Activated T-cell treated with anti-CD3 and anti-CD28 coated beads, Interleukin-2, amount 50 U/mL, for 24 hours (primary cell): Measurements from ENCODE around the gene FMNL2.
A peak's percentile ranks its signal among the peaks of the same experiment; 100 is the strongest.

Source experiments
- DNase-seq: peaks from one replicate; pipeline ENCODE4 v3.0.0-alpha.2; 2020
- H3K27ac Mint-ChIP-seq: 2 replicates; pipeline ENCODE4 v1.8.0; 2020; ENCODE audit warnings: mild to moderate bottlenecking, mixed read lengths
- H3K27me3 Mint-ChIP-seq: 2 replicates; pipeline ENCODE4 v1.8.0; 2020; ENCODE audit warnings: mixed read lengths
- H3K36me3 Mint-ChIP-seq: 2 replicates; pipeline ENCODE4 v1.8.0; 2020; ENCODE audit warnings: low read depth, mixed read lengths
- H3K4me1 Mint-ChIP-seq: 2 replicates; pipeline ENCODE4 v1.8.0; 2020; ENCODE audit warnings: low read depth, mixed read lengths
- H3K4me3 Mint-ChIP-seq: 2 replicates; pipeline ENCODE4 v1.8.0; 2020; ENCODE audit warnings: mild to moderate bottlenecking, moderate library complexity, mixed read lengths
- H3K9me3 Mint-ChIP-seq: 2 replicates; pipeline ENCODE4 v1.8.0; 2020; ENCODE audit warnings: mixed read lengths

FMNL2 gene

GRCh38 chr2:152635635-152636298, 300.8 kb downstream of the FMNL2 start:
- Mint-ChIP-seq H3K4me1 (peaks cover 4% of the 10 kb centered on the region), H3K27me3 (peaks cover 9% of the 10 kb centered on the region), H3K36me3 (no peaks in the 10 kb centered on the region), H3K4me3 (no peak overlapping the region), H3K9me3 (no peaks in the 10 kb centered on the region), H3K27ac (no peak overlapping the region)
- DNase-seq: peak; percentile 71

DNA sequence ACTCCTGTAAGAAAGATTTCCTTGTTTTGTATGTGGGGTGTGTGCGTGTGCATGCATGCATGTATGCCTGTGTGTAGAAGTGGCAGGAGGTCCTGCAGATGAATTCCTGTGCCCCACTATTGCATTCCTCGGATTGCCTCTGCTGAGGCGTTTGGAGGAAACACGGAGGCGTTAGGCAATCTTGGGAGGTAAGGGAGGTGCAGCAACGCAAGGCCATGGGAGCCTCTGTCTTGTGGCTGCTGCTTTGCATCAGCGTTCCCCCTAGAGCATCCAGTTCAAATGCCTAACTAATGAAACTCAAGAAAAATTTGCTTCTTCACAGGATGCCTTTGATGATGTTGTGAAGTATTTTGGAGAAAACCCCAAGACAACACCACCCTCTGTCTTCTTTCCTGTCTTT, 302.3 kb downstream of the FMNL2 start:
- no peak for DNase-seq
- peaks cover 7% of the 10 kb centered on the region for H3K27me3 Mint-ChIP-seq
- H3K9me3 Mint-ChIP-seq: no peaks in the 10 kb centered on the region
- H3K27ac Mint-ChIP-seq: no peak overlapping the region
- H3K4me1 Mint-ChIP-seq: peaks cover 4% of the 10 kb centered on the region
- no peaks in the 10 kb centered on the region for H3K36me3 Mint-ChIP-seq
- H3K4me3 Mint-ChIP-seq: no peak overlapping the region

DNA sequence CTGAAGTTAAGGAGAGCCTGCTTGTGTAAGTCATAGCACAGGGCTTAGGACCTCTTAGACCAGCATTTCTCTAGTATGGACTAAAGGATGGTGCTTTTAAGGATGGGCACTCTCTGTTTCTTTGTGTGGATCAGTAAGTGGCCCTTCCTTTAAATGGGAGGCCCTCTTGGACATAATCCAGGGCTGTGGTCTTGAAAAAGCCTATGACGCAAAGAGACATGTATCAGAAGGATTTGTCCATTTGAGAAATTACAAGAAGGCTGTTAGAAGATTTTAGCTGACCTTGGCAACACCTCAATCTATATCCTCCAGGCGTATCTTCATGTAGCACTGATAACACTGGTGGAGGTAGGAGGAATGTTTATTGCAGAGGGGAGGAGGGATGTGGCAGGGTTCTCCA, 303.1 kb downstream of the FMNL2 start:
- H3K9me3 Mint-ChIP-seq: no peaks in the 10 kb centered on the region
- H3K4me3 Mint-ChIP-seq: no peak overlapping the region
- no peak overlapping the region for H3K27ac Mint-ChIP-seq
- H3K4me1 Mint-ChIP-seq: peaks cover 4% of the 10 kb centered on the region
- peaks cover 2% of the 10 kb centered on the region for H3K27me3 Mint-ChIP-seq
- H3K36me3 Mint-ChIP-seq: no peaks in the 10 kb centered on the region
- DNase-seq: no peak

GRCh38 chr2:152638590-152638989, 303.6 kb downstream of the FMNL2 start:
- H3K9me3 Mint-ChIP-seq: no peaks in the 10 kb centered on the region
- no peak overlapping the region for H3K27ac Mint-ChIP-seq
- H3K27me3 Mint-ChIP-seq: peaks cover 2% of the 10 kb centered on the region
- H3K36me3 Mint-ChIP-seq: no peaks in the 10 kb centered on the region
- H3K4me3 Mint-ChIP-seq: no peak overlapping the region
- peaks cover 4% of the 10 kb centered on the region for H3K4me1 Mint-ChIP-seq
- DNase-seq: no peak

GRCh38 chr2:152644189-152644873, 309.4 kb downstream of the FMNL2 start:
- H3K4me1 Mint-ChIP-seq: no peaks in the 10 kb centered on the region
- no peak overlapping the region for H3K4me3 Mint-ChIP-seq
- H3K27ac Mint-ChIP-seq: peak overlapping the region; percentile 4
- DNase-seq: no peak
- no peaks in the 10 kb centered on the region for H3K27me3 Mint-ChIP-seq
- peaks cover 10% of the 10 kb centered on the region for H3K36me3 Mint-ChIP-seq
- no peaks in the 10 kb centered on the region for H3K9me3 Mint-ChIP-seq

DNA sequence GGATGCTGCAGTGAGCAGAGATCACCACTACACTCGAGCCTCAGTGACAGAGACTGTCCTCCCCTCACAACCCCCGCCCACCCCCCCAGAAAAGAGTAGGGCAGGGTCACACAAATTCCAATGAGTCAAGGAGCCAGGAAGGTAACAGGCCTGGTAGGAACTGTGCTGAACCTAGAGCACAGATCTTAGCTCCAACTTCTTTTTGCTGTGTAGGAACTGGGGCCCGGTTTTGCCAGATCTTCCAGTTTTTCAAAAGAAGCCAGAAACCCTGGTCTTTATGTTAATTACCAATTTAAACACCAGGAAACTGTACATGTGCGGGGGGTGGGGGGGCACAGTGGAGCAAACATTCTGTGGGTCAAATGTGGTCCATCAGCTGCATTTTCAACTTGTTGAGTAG, 311.3 kb downstream of the FMNL2 start:
- H3K27ac Mint-ChIP-seq: no peak overlapping the region
- no peaks in the 10 kb centered on the region for H3K9me3 Mint-ChIP-seq
- no peaks in the 10 kb centered on the region for H3K27me3 Mint-ChIP-seq
- H3K4me1 Mint-ChIP-seq: no peaks in the 10 kb centered on the region
- no peak for DNase-seq
- H3K4me3 Mint-ChIP-seq: no peak overlapping the region
- H3K36me3 Mint-ChIP-seq: peaks cover 24% of the 10 kb centered on the region

DNA sequence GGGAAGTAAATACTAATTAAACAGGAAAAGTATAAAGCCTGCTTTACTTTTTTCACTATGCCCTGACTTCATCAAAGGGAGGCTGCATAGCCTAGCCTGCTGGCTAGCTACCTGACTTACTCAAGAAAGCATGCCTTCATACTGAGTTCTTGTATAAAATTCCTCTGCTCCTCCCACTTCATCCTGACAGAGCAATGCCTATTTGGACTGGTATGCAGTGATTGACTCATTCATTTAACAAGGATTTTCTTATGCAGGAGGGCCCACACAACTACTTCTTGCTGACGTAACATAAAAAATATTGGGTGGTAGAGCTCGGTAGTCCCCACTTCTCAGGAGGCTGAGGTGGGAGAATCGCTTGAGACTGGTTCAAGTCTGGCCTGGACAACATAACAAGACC, 311.8 kb downstream of the FMNL2 start:
- Mint-ChIP-seq H3K36me3 (peaks cover 27% of the 10 kb centered on the region), H3K4me1 (no peaks in the 10 kb centered on the region), H3K27ac (no peak overlapping the region), H3K9me3 (no peaks in the 10 kb centered on the region), H3K4me3 (no peak overlapping the region), H3K27me3 (no peaks in the 10 kb centered on the region)
- no peak for DNase-seq

- Mint-ChIP-seq H3K27me3 (no peaks in the 10 kb centered on the region), H3K4me3 (no peak overlapping the region), H3K36me3 (peaks cover 34% of the 10 kb centered on the region), H3K4me1 (no peaks in the 10 kb centered on the region), H3K9me3 (no peaks in the 10 kb centered on the region), H3K27ac (peak overlapping the region; percentile 30)
- DNase-seq: no peak
These were observed 312.6 kb downstream of the FMNL2 start for GRCh38 chr2:152647552-152647951.

DNA sequence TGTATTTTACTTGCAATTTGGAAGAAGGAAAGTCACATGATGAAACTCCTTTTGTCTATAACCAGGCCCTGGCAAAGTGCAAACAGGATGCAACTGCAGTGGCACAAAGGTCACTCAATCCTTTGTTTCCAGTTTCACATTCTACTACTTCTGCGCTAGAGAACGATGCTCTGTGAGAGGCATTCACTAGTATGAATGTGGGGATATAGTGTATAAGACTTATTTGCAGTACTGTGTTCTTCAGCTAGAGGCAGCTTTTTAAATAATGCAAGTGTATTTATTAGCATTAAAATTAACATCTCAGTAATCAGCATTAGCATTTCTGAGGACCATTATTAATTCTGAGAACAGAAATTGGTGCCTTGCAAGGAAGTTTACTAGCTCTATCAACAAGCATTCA, 313.4 kb downstream of the FMNL2 start:
- Mint-ChIP-seq H3K4me3 (no peak overlapping the region), H3K27ac (no peak overlapping the region), H3K36me3 (peaks cover 41% of the 10 kb centered on the region), H3K27me3 (no peaks in the 10 kb centered on the region), H3K9me3 (no peaks in the 10 kb centered on the region), H3K4me1 (no peaks in the 10 kb centered on the region)
- DNase-seq: no peak

GRCh38 chr2:152649997-152650396, 315.0 kb downstream of the FMNL2 start:
- H3K36me3 Mint-ChIP-seq: peaks cover 54% of the 10 kb centered on the region

DNA sequence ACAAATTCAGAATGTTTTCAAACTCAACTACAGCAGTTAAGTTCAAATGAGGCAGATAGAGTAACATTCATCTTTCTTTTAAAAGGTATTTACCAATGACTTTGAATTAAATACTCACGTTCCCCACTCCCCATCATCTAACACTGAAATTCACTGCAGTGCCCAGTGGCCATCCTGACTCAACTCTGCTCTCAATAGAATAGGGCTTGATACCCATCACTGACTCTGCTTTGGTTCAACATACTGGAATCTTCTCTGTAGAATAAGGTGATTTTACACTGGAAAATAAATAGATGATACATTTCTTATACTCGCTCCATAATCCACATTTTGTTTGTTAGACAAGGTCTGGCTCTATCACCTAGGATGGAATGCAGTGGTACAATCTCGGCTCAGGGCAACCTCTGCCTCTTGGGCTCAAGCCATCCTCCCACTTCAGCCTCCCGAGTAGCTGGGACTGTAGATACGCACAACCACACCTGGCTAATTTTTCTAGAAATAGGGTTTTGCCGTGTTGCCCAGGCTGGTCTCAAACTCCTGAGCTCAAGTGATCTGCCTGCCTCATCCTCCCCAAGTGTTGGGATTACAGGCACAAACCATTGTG, 315.9 kb downstream of the FMNL2 start:
- peaks cover 1% of the 10 kb centered on the region for H3K4me1 Mint-ChIP-seq
- no peak overlapping the region for H3K4me3 Mint-ChIP-seq
- no peaks in the 10 kb centered on the region for H3K27me3 Mint-ChIP-seq
- H3K36me3 Mint-ChIP-seq: peaks cover 63% of the 10 kb centered on the region
- peak overlapping the region; percentile 23 for H3K27ac Mint-ChIP-seq
- DNase-seq: no peak
- H3K9me3 Mint-ChIP-seq: no peaks in the 10 kb centered on the region

More at GRCh38 chr2:152649997-152650396, 315.0 kb downstream of the FMNL2 start:
- H3K4me1 Mint-ChIP-seq: no peaks in the 10 kb centered on the region
- no peaks in the 10 kb centered on the region for H3K9me3 Mint-ChIP-seq
- no peak overlapping the region for H3K4me3 Mint-ChIP-seq
- no peak overlapping the region for H3K27ac Mint-ChIP-seq
- no peak for DNase-seq
- no peaks in the 10 kb centered on the region for H3K27me3 Mint-ChIP-seq

DNA sequence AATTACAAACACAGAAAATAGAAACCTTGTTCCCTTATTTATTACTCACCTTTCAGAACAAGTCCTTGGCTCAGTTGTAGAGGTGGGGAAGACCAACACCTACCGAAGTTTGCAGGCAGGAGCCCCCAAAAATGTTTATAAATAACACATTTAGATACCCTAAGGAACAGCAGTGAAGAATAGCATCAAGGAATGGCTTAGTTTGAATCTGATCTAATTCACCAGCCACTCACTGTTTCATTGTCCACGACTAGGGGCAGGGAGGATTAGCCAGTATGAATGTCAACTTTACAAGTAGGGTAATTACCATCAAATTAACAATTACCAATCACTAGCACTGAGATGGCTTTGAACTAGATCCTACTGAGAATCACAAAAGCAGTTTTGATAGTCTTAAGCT, 316.9 kb downstream of the FMNL2 start:
- peaks cover 11% of the 10 kb centered on the region for H3K4me1 Mint-ChIP-seq
- no peak overlapping the region for H3K4me3 Mint-ChIP-seq
- no peaks in the 10 kb centered on the region for H3K27me3 Mint-ChIP-seq
- no peaks in the 10 kb centered on the region for H3K9me3 Mint-ChIP-seq
- no peak overlapping the region for H3K27ac Mint-ChIP-seq
- peaks cover 72% of the 10 kb centered on the region for H3K36me3 Mint-ChIP-seq
- no peak for DNase-seq

GRCh38 chr2:152655880-152656279, 320.9 kb downstream of the FMNL2 start:
- peaks cover 92% of the 10 kb centered on the region for H3K36me3 Mint-ChIP-seq

DNA sequence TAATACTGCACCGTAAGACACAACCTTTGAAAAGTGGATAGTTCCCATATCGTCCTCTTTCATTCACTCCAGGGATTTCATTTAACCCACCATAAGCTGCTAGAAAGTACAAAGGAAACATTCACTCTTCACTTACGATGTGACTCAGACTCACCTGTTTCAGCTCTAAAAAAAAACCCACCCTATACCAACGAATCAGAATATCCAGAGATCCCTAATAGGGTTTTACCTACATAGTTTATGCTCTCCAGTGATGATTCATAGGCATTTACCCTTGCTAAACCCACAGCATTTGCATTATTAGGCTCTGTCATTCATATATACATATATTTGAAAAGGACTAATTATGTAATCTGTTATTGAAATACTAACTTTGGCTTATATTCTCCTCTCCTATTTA, 322.1 kb downstream of the FMNL2 start:
- peak overlapping the region; percentile 83 for H3K27ac Mint-ChIP-seq
- no peak overlapping the region for H3K4me3 Mint-ChIP-seq
- H3K36me3 Mint-ChIP-seq: peaks cover 94% of the 10 kb centered on the region
- no peak for DNase-seq
- H3K9me3 Mint-ChIP-seq: no peaks in the 10 kb centered on the region
- no peaks in the 10 kb centered on the region for H3K27me3 Mint-ChIP-seq
- H3K4me1 Mint-ChIP-seq: peaks cover 21% of the 10 kb centered on the region

More at GRCh38 chr2:152655880-152656279, 320.9 kb downstream of the FMNL2 start:
- DNase-seq: no peak
- H3K9me3 Mint-ChIP-seq: no peaks in the 10 kb centered on the region
- peak overlapping the region; percentile 71 for H3K27ac Mint-ChIP-seq
- H3K27me3 Mint-ChIP-seq: no peaks in the 10 kb centered on the region
- peaks cover 21% of the 10 kb centered on the region for H3K4me1 Mint-ChIP-seq
- no peak overlapping the region for H3K4me3 Mint-ChIP-seq

- H3K4me3 Mint-ChIP-seq: no peak overlapping the region
- no peaks in the 10 kb centered on the region for H3K27me3 Mint-ChIP-seq
- H3K36me3 Mint-ChIP-seq: peaks cover 94% of the 10 kb centered on the region
- H3K9me3 Mint-ChIP-seq: no peaks in the 10 kb centered on the region
- H3K4me1 Mint-ChIP-seq: peaks cover 21% of the 10 kb centered on the region
- DNase-seq: no peak
- no peak overlapping the region for H3K27ac Mint-ChIP-seq
These were observed 323.2 kb downstream of the FMNL2 start for GRCh38 chr2:152658221-152658620.
